Activated naive CD4-positive, alpha-beta T cell (primary cell): ENCODE measurements around the gene NANOS2.
"Not testable (repeated sequence)": the region's sequence is repeated elsewhere in the genome, so short reads cannot be mapped to it uniquely, and the experiment has no call there.

ENCODE experiments used
- DNase-seq, 4 experiments: peaks; one replicate each; lab custom pipeline; 2025; lab: John Stamatoyannopoulos, UW

NANOS2 gene

DNA sequence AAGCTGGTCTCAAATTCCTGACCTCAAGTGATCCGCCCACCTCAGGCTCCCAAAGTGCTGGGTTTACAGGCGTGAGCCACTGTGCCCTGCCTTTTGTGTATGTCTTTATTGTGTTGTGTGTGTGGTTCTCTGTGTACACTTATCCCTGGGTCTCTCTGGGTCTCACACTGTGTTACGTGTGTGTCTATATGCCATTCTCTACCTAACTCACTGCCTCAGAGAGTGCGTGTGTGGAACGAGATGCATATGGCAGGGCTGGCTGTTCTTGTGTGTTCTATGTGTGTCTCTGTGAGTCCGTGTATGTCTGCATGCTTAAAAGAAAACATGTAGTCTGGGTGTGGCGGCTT lies 40.0 kb downstream of the NANOS2 start:
- no peak for DNase-seq

DNA sequence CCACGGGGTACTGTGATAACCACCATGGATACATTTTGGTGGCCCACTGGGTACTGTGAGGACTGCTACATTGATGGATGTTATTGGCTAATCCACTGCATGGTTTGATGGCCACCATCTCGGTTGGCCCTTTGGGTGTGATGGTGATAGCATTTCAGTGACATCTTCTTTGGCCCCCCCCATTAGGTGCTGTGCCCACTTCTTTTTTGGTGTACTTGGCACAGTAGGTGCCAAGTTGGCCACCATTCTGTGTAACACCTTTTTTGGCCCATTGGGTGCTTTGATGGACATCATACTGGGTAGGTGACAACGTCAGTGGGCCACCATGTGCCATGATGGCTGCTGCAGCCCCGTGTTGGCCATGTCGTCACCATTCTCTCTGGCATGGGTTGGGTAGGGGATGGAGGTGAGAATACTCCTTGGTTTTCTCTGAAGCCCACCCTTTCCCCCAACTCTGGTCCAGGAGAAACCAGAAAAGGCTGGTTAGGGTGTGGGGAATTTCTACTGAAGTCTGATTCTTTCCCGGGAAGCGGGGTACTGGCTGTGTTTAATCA lies 41.3 kb downstream of the NANOS2 start:
- DNase-seq: no peak

DNA sequence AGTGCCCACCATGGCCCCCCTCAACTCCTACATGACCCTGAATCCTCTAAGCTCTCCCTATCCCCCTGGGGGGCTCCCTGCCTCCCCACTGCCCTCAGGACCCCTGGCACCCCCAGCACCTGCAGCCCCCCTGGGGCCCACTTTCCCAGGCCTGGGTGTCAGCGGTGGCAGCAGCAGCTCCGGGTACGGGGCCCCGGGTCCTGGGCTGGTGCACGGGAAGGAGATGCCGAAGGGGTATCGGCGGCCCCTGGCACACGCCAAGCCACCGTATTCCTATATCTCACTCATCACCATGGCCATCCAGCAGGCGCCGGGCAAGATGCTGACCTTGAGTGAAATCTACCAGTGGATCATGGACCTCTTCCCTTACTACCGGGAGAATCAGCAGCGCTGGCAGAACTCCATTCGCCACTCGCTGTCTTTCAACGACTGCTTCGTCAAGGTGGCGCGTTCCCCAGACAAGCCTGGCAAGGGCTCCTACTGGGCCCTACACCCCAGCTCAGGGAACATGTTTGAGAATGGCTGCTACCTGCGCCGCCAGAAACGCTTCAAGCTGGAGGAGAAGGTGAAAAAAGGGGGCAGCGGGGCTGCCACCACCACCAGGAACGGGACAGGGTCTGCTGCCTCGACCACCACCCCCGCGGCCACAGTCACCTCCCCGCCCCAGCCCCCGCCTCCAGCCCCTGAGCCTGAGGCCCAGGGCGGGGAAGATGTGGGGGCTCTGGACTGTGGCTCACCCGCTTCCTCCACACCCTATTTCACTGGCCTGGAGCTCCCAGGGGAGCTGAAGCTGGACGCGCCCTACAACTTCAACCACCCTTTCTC lies 42.3 kb downstream of the NANOS2 start:
- no peak for DNase-seq

DNA sequence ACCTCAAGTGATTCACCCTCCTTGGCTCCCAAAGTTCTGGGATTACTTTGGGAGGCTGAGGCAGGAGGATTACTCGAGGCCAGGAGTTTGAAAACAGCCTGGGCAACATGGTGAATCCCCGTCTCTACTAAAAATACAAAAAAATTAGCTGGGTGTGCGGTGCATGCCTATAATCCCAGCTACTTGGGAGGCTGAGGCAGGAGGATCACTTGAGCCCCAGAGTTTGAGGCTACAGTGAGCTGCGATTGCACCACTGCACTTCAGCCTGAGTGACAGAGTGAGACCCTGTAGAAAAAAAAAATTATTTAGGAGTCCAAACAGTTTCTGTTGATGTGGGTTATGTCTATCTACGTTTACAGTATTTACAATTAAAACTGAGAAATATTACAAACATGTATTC lies 43.8 kb downstream of the NANOS2 start:
- DNase-seq: no peak

DNA sequence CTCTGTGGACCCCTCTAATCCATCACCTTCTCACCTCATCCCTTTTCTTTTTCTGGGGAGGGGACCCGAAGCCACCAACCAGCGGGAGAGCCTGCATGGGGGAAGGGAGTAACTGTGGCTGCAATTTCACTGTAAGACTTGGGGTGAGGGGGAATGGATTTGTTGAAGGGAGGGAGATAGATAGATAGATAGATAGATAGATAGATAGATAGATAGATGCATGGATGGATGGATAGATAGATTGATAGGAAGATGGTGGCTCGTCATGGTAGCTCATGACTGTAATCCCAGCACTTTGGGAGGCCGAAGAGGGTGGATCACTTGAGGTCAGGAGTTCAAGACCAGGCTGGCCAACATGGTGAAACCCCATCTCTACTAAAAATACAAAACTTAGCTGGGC lies 47.3 kb downstream of the NANOS2 start:
- DNase-seq: not testable (repeated sequence)

DNA sequence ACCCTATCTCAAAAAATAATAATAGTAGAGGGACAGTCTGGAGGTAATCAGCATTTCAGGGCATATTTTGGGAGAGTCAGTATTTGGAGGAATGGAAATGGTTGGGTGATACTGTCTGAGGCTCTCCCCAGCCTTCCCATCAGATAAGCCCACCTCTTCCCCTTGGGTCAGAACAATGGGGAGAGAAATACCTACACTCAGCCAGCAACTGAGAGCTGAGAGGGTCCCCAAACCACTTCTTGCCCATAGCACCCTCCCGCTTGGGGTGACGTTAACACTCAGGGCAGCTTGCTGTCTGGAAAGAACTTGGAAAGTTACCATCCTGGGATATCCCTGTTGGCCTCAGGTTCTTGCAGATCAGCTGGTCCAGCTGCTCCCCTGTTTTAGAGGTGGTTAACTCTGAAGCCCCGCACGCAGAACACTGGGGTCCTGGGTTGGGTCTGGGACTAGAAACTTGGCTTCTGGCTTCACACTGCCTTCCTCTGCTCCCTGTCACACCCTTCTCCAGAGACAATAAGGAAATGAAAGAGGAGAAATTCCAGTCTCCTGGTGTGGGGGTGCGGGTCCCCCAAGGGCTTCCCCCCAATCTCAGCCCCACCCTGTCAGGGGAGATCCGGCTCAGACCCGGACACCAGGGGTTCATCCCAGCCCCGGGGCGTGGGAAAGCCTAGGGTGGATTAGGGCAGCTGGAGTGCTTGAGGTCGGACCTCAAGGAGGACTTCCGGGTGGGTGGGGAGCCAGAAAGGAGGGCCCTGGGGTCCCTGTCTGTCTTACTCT lies 48.0 kb downstream of the NANOS2 start:
- DNase-seq: no peak

DNA sequence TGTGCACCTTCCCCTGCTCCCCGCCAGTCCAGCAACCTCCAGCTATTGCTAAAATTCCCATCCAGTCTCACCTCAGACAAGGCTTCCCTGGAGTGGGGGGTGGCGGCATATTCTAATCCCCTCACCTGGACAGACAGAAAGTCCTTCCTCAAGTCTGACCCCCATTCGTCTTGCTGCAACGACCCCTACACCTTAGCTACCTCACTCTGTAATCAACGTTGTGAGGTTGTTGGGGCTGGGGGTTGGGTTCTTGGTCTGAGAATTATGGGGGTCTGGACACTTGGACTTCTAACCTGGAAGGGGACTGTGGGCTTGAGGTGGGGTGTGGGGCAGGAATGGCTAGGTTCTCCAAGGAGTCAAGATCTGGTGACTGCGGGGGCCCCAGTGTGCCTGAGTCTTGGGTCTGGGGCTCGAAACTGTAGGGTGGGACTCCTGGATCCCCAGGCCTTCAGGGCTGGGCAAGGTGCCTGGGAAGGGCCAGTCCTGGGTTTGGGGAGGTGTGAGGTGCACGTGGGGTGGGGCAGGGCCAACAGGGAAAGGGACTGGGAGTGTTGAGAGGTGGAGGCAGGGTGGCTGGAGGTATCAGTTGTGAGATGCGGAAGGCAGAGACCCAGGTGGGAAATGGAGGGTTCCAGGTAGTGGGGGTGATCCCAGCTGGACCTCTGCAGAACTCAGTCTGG lies 49.2 kb downstream of the NANOS2 start:
- DNase-seq: no peak

DNA sequence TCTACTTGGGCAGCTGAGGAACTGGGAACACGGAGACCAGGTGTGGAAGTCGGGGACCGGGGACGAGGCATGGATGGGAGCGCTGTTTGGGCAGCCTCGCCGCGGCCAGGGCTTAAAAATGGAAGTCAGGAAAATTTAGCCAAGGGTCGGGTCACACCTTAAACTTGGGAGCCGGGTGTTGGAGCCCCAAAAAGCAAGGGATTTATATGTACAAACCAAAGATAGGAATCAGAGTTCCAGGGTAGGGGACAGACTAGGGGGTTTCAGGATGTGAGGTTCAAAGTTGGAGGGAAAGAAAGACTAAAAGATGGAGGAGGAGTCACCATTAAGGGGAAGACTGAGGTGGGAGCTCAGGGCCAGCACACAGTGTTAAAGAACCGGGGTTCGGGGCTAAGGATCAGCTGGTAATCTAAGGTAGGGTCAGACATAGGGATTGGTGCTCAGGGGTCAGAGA lies 49.9 kb downstream of the NANOS2 start:
- no peak for DNase-seq

DNA sequence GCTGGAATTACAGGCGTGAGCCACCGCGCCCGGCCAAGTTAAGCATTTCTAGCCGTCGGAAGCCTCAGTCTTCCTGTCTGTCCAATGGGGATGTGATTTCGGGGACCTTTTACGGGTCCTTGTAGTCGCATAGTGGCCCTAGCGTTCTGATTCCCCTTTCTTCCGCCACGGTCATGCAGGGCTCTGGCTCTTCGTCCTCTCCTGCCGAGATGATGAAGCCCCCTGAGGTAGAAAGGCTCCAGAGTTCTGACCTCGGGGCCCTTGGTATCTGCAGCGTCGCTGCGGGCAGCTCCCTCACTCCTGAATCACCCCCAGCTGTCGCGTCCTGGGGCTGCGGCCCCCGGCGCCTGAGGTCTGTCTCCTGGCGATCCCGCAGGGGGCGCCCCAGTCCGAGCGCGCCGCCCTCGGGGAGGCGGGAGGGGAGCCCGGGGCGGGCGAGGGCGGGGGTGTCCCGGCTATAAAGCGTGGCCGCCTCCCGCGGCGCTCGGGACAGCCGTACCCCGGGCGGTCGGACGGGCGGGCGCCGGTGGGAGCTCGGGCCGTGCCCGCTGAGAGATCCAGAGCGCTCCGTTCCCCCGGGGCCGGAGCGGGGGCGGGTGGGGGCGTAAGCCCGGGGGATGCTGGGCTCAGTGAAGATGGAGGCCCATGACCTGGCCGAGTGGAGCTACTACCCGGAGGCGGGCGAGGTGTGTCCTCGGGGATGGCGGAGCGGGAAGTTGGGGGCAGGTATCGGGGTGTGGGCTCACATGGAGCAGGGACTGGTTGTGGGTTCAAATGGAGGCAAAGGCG lies 50.5 kb downstream of the NANOS2 start, which contains the start of gene FOXA3:
Gene FOXA3 (plus strand): TSS at position 487 of the 789 bp plus-strand sequence. CDS start 131 bp downstream, at position 618.
- peak in 2 of 4 experiments; percentile 14 to 46 for DNase-seq

DNA sequence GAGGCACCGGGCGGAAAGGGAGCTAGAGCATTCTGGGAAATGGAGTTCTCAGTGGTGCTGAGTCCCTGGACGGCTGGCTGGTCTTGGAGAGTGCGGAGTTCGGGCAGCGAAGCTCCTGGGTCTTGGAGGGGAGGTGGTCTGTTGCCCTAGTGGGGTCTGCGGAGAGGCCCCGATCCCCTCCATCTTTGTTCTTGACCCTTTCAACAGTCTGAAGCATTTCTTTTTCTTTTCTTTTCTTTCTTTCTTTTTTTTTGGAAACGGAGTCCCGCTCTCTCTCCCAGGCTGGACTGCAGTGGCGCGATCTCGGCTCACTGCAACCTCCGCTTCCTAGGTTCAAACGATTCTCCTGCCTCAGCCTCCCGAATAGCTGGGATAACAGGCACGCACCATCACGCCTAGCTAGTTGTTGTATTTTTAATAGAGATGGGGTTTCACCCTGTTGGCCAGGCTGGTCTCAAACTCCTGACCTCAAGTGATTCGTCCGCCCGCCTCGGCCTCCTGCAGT lies 51.2 kb downstream of the NANOS2 start:
- DNase-seq: no peak
